Activated CD4-positive, CD25-positive, alpha-beta regulatory T cell treated with anti-CD3 and anti-CD28 coated beads, Interleukin-2, amount 50 U/mL, for 24 hours (primary cell): ENCODE results near the gene HGS.
"Not testable (repeated sequence)": the region's sequence is repeated elsewhere in the genome, so short reads cannot be mapped to it uniquely, and the experiment has no call there.

Experiments used
- ATAC-seq, 2 donors: fragments of 150-1000 bp; cut with Tn5 transposase; one replicate each; pipeline ENCODE4 v1.10.0; 2021; ENCODE audit warnings: mild to moderate bottlenecking in 1 of 2, moderate library complexity in 1 of 2

Gene HGS

DNA sequence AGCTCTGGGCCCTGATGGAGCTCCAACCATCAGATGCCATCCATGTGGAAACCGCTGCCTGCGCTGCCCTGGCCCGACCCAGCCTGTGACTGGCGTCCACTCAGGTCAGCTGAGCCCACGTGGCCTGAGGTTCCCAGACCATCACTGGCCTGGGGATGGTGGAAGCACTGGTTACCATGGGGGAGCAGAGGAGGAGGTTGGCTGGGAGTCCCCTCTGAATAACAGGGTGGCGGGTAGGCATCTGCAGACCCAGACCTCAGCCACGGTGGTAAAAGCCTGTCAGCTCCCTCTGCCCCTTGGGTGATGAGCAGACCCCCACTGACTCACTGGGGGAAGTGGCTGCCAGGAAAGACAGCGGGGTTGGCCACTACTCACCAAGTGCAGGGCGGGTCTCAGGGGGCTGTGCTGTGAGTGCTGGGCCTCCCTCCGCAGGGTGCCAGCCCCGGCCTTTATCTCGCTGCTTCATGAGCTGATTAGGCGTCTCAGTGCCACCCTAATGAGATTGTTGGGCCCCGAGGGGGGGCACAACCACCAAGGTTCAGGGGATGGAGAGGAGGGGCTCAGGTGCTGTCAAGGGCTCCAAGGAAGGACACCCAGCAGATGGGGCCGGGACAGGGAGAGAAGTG is 27.6 kb upstream of the HGS start, which contains the start of gene PDE6G:
Gene PDE6G, minus strand, starts transcription at position 425 of the 626 bp plus-strand sequence. CDS start 3,237 bp downstream, outside the sequence.
- ATAC-seq, result no peak

DNA sequence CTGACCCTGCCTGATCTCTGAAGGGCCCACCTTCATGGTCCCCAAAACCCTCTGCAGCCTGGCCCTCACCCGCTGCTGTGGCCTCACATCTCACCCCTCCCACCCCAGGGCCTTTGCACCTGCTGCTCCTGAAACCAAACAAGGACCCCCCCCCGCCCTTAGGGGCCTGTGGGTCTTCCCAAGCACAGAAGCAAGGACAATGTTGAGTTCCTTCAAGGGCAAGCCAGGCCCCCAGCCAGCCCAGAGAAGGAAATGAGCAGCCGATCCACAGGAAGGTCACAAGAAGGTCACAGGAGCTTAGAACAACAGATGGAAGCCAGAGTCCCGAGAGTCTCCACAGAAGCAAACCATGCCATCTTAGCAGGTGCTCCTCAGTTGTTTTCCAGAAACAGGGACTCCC is 27.0 kb upstream of the HGS start:
- no peak for ATAC-seq

DNA sequence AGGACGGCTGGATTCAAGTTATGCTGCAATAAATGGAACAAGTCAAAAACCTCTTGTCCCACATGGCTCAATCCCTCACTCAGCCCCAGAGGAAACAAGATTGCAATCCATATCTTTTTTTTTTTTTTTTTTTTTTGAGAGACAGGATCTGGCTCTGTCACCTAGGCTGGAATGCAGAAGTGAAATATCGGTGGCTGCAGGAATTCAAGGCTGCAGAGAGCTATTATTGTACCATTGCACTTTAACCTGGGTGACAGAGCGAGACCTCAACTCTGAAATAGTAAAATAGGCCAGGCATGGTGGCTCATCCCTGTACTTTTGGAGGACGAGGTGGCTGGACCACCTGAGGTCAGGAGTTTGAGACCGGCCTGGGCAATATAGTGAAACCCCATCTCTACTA is 24.8 kb upstream of the HGS start:
- no peak for ATAC-seq

DNA sequence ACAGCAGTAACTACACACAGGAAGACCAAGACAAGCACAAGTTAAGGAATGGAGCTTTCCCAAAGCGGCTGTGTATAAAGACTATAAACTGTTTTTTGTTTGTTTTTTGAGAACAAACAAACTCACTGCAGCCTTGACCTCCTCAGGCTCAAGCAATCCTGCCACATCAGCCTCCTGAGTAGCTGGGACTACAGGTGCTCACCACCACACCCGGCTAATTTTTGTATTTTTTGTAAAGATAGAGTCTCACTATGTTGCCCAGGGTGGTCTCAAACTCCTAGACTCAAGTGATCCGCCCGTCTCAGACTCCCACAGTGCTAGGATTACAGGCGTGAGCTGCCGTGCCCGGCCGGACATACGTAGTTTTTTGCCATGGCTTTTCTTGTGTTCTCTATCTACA is 23.4 kb upstream of the HGS start:
- no peak for ATAC-seq

DNA sequence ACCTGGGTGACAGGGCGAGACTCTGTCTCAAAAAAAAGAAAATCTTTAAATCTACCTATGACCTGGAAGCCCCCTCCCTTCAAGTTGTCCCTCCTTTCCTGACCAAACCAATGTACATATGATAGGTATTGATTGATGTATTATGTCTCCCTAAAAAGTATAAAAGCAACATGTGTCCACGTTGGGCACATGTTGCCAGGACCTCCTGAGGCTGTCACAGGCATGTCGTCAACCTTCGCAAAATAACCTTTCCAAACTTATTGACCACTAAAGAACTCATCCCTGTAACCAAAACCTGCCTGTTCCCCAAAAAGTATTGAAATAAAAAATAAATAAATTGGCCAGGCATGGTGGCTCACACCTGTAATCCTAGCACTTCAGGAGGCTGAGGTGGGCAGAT is 21.8 kb upstream of the HGS start:
- no peak for ATAC-seq

DNA sequence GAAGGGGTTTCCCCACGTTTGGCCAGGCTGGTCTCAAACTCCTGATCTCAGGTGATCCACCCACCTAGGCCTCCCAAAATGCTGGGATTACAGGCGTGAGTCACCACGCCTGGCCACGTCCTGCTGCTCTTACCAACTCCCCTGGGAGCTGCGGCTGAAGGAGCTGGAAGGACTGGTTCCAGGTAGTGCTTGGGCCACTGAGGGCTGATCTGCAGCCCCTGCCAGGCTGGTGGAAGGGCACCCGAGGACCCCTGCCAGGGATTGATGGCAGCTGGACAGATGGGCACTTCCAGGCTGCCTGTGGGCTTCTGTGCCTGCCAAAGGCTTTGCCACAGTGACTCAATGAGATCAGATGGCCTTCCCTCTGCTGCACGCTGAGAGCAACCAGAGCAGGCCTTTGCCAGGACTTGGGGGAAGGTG is 19.8 kb upstream of the HGS start:
- no peak for ATAC-seq

DNA sequence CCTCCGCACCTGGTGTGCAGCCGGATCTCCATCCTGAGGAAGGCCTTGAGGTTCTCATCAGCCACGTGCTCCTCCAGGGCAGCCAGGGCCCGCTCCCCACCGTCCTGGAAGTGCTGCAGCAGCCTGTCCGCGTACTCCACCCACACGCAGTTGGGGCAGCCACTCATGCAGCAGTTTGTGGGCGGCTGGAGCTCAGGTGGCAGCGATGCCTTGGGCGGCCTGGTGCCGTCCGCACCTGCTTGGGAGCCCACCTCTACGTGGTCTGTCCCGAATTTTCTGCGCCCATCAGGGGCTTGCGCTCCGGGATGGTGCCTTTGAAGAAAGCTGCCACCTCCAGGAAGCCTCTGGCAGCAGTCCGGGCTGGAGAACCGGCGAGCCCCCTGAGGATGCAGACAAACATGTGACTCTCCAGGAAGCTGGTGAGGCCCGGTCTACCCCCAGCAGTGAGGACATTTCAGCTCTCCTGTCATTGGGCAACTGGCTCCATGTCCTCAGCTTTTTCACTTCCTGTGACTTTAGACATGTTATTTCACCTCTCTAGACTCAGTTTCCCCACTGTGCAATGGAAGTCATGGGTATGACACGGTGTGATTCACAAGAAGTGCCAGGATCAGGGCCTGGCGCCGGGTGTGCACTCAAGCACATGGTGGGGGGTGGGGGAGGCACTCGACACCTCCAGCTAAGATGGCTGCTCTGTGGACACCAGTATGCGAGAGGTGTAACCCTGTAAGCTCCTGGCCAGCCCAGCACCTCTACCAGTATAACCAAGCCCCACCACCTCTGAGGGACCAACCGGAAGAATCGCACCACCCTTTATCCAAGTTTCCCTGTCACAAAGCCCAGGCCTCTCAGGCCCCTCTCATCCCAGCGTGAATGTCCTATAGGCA is 18.4 kb upstream of the HGS start:
- peak; percentile 44 to 51 for ATAC-seq

DNA sequence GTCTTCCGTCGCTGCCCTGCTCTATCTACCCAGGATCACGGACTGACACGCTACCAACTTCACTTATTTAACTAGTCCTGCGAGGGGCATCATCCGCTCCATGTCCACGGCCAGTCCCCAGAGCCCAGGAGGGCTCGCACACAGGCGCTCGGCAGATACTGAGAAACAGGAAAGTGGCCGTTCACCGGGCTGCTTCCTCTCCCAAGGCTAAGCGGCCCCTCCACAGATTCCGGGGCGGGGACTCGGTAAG is 17.8 kb upstream of the HGS start:
- ATAC-seq, result peak in 1 of 2 donors; percentile 10

DNA sequence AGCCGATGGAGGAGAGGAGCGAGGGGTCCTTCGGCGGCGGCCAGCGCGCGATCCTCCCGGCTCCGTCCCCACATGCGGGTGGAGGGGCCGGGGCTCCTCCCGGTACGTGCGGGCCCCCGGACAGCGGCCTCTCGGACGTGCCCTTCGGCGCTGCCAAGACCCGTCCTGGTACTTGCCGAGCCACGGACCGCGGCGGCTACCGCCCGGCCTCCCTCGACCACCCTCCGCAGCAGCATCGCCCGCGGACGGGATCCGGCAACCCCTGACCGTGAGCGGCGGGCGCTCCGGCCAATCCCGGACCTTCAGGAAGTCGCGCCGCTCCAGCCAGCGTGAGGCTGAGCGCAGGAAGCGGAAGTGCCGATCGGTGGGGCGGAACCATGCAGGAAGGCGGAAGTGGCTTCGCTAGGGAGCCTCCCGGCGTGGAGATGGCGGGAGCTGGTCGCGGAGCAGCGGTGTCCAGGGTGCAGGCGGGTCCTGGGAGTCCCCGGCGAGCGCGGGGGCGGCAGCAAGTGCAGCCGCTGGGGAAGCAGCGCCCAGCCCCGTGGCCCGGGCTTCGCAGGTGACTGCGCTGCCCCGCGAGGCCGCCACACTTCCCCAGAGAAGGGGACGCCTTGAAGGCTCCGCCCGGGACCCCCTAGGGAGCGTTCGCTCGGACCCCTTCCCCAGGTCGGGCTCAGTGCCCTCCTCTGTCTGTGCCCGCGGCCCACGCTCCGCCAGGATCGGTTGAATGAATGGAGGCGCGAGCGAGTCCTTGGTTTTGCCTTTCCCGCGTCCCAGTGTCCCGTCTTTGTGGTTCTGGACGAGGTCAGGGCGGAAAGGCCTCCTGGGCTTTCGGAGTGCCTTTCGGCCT is 17.2 kb upstream of the HGS start, which contains the start of the genes CCDC137 and OXLD1:
Gene CCDC137, plus strand, starts transcription at position 396 of the 850 bp plus-strand sequence. Its CDS starts 30 bp downstream, at position 426.
Gene OXLD1, minus strand, starts transcription at position 264 of the 850 bp plus-strand sequence. Its CDS starts 28 bp downstream, at position 236.
- peak; percentile 97 to 98 for ATAC-seq

DNA sequence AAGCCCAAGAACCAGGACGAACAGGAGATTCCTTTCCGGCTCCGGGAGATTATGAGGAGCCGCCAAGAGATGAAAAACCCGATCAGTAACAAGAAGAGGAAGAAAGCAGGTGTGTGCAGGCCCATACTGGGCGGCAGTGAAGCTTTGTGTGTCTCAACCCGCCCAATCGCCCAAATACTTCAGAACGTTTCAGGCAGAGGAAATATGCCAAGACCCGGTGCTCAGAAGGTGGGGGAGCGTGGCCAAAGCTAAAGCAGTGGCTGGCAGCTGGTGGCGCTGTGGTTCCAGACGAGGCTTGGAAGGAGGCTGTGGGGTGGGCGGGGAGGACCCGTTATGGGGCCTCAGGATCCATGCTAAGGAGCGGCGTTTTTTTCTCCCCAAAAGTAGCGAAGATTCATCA is 16.1 kb upstream of the HGS start:
- no peak for ATAC-seq

DNA sequence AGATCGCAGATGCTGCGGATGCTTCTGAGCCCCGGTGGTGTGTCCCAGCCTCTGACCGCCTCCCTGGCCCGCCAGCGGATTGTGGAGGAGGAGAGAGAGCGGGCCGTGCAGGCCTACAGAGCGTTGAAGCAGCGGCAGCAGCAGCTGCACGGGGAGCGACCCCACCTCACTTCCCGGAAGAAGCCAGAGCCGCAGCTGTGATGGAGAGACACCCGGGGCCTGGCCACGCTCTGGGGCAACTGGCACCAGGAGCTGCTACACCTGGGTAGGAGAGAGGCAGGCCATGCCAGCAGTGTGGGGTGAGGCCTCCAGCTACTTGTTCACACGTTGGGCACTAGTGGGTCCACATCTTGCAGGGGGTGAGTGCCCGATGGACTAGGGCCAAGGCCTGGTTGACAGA is 11.3 kb upstream of the HGS start:
- ATAC-seq, result no peak

DNA sequence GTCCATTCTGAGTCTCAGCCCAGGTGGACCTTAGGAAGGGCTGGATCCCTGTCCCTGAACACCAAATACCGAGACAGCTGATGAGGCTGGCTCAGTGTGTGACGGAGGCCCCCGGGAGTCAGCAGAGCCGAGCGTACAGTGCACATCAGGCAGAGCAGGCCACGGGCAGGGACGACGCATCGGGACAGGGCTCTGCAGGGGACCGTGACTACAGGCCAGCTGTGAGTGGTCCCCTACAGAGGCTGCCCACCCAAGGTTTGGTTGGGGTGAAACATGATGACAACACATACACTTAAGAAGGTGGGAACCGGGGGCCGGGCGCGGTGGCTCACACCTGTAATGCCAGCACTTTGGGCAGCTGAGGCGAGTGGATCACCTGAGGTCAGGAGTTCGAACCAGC is 10.9 kb upstream of the HGS start:
- no peak for ATAC-seq

DNA sequence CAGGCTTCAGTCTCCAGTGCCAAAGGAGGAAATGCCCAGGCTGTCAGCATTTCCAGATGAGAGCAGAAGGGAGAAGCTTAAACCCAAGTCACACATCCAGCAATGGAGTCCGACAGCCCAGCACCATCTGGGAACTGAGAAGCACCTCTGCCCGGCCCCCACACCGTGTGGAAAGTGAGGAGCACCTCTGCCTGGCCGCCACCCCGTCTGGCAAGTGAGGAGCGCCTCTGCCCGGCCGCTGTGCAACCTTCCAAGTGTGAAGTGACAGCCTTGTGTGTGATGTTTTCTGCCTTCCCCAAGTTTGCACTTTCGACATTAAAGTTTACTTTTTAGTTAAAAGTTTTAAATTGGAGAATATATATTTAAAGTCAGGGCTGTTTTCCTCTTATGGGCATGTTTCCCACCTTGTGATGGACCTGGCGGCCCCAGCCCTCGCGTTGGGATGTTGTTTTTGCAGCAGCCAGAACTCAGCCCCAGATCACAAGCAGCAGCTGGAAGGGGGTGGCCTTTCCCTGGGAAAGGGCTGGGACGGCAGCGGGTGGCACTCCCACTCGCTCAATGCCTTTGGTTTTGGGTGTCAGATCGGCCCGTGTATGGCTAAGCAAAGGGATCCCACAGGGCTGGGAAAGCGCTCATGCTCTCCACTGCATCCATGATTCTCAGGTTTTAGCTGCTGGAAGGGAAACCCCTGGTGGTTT is 10.1 kb upstream of the HGS start:
- ATAC-seq, result no peak

DNA sequence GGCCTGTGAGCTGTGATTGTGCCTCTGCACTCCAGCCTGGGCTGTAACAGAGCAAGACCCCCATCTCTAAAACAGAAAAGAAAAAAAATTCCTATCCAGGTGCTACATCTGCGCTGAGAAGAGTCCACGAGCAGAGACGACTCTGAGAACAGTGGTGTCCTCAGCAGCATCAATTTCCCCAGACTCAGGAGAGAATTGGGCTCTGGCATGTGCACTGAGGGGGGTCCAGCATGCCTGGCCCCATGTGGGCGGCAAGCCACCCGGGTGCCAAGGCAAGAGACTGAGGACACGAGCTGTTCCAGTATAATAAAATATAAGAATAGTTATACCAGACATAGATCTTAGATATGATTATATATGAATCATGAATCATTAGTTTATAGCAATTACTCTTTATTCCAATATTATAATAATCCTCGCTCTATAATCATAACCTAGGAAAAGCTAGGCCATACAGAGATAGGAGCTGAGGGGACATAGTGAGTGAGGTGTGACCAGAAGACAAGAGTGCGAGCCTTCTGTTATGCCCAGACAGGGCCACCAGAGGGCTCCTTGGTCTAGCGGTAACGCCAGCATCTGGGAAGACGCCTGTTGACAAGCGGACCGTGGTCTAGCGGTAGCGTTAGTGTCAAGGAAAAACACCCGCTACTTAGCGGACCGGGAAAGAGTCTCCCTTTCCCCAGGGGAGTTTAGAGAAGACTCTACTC is 8.1 kb upstream of the HGS start:
- ATAC-seq, result not testable (repeated sequence)

DNA sequence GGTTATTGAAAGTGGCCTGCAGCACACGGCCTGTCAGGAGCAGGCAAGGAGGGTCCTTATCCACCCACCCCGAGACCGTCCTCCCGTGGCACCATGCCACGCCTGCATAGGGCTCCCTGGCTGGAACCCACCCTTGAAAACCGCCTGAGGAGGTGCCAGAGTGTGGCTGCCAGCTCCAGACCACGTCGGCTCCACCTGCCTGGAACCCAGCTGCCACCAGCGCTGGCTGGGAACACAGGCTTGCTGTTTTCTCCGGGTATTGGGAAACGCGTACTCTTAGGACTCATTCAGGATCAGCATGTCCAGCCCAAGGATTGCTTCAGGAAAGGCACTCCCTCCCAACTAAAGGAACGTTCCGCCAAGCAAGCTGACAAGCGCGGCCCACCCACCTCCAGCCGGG is 6.9 kb upstream of the HGS start:
- no peak for ATAC-seq

DNA sequence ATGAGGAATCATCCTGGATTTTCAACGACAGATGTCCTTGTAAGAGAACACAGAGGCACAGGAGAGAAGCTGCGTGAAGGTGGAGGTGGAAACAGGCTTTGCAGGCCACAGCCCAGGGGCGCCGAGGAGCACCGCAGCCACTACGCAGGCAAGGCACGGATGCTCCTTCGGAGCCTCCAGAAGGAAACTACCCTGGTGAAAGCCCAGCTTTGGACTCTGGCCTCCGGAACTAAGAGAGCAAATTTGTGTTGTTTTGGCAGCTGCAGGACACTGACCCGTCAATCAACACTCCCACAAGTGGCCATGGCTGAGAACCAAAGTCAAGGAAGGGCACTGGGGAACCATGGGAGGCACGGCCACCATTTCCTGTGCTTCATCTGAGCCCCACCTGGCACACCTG is 3.7 kb upstream of the HGS start:
- ATAC-seq, result no peak

DNA sequence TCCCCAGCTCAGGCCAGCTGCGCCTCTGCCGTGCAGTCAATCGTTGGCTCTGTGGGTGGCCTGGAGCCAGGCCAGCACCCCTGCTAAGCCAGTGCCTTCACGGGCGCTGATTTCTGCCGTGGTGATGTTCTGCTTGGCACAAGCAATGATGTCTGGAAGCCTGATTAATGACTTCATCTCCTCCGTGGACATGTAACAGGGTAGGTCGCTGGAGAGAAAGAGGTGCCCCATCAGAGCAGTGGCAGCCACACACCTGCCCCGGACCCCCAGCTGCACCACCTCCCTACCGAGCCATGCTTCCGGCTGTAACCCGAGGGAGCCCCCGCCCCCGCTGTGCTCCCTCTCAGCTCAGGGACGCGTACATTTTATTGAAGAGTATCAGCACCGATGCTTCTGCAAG is 2.1 kb upstream of the HGS start:
- no peak for ATAC-seq

DNA sequence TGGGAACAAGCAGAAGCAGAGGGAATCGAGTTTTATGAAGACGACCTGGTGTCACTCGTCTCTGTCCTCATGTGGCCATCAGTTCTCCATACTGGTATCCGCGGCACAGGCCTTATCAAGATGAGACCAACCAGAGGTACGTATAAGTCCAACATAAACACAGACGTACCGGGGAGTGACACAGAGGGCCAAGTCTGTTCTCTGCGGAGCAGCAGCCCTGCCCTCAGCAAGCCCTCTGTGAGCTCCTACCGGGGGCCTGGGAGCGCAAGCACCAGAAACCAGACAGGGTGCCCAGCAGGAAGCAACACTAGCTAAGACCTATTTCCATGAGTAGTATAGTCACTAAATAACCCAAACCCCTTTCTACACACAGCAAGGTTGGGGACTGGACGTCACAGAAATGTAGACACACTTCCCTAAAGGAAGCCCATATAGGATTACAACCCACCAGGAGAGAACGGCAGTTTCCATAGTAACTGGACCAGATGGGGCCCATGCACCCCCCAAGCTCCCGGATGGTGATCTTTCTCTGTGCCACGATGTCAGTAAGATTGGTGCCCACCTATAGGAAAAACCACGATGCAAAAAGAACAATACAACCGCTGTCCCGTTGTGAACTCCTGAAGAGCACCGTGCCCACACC is 1.1 kb upstream of the HGS start:
- no peak for ATAC-seq

DNA sequence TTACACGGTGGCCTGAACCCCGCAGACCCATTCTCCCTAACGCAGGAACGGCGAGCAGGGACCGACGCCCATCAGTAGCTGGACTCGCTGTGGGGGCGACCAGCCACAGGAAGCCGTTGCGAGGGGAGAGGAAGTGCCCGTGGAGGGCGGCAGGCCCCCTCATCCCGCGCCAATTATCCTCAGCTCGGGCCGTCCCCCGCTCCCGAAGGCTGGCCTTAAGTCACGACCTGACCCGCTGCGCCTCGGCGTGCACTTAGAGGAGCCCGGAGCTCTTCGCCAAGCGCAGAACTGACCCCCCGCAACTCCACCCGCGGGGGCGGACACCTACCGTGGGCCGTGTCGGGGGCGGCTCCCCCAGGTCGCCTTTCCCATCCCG is 615 bp upstream of the HGS start:
- ATAC-seq, result no peak

DNA sequence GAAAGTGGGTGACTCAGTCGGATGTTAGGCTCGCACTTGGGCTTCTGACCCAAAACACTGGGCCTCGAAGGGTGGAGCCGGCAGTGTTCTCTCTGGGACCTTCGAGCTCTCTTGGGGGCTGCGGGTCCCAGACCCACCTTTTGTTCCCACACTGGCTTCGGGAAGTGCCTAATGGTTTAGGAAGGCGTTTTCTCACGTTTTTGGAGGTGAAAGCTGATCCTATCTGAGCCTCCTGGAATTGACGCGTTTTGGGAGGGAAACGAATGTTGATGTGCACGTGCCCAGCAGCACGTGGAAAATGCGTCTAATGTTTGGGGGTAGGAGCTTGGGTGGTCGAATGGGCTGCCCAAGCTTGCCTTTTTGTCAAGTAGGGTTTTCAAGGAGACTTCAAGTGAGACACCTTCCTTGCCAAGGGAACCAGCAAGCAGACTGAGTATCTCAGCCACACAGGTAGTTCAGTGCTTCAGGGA is 666 bp downstream of the HGS start:
- ATAC-seq, result peak in 1 of 2 donors; percentile 6

DNA sequence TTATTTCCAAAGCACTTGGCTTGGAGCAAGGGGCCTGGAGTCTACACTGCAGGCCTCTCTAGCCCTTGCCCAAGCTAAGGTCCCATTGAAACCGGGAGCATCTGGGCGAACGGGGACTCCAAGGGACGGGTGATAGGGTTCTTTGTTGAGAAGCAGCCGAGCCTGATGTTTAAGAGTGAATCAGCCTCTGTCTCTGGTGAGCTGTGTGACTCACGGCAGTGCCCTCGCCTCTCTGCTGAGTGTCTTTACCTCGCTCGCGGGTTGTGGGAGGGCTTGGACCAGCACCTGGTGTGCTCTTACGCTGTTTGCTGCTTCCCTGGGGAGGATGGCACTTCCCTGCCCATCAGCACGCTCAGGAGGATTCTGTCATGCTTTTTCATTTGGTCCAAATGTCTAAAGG is 1.3 kb downstream of the HGS start:
- peak; percentile 52 to 60 for ATAC-seq
